Sigmoid colon (tissue), 4 donors: ENCODE results near the gene FAM83B.

Source experiments
- CTCF ChIP-seq, 4 experiments: fragments of 450-650 bp in 3 of 4; fragments of 200-600 bp in 1 of 4; IDR thresholded peaks; one replicate each; pipeline ENCODE4 v1.5.1; 2016 to 2019; ENCODE audit warnings: antibody characterized with exemption in 4 of 4, mild to moderate bottlenecking in 3 of 4, moderate library complexity in 2 of 4
- POLR2A ChIP-seq, 2 donors: fragments of 450-650 bp; IDR thresholded peaks; one replicate each; pipeline ENCODE4 v1.6.1; 2016; ENCODE audit warnings: antibody characterized with exemption in 2 of 2, mild to moderate bottlenecking in 2 of 2, moderate library complexity in 2 of 2
- POLR2AphosphoS5 ChIP-seq, 4 donors: sonication (generic); formaldehyde crosslinking; IDR thresholded peaks; one replicate each; pipeline ENCODE4 v1.6.1; 2017; ENCODE audit warnings: antibody characterized with exemption in 4 of 4

DNA sequence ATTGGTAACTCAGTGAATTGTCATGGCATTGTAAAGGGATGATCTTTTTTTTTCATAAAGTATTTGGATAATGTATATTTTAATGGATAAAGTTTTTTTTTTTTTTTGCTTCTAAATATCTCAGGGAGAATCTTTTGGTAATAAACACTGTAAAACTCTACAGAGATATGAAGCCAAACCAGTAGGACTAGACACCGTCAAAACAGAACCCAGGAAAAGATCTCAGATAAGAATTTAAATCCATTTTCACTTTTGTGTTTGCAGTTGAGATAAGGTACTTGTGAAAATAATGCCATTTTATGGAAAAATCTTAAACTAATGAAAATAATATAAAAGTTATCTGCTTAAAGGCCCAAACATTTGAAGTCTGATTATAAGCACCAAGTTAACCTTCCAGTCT, 27.0 kb downstream of the FAM83B start:
- no peak for TF ChIP-seq POLR2AphosphoS5 (IDR thresholded peaks at IDR 0.05)
- TF ChIP-seq POLR2A (IDR thresholded peaks at IDR 0.05): no peak
- TF ChIP-seq CTCF (IDR thresholded peaks at IDR 0.05): no peak
